ENCODE data around the gene ADAM15.

- no peak for TF ChIP-seq FOXA1 (IDR thresholded peaks at IDR 0.05)
- no peak for TF ChIP-seq BHLHE40 (IDR thresholded peaks at IDR 0.05; ENCODE audit: borderline replicate concordance)
- no peak for TF ChIP-seq SP1 (IDR thresholded peaks at IDR 0.05)
- no peak for TF ChIP-seq PKNOX1 (IDR thresholded peaks at IDR 0.05)
- TF ChIP-seq FOXK2 (IDR thresholded peaks at IDR 0.05), result no peak
- no peak for TF ChIP-seq ELF4 (IDR thresholded peaks at IDR 0.05)
- no peak for TF ChIP-seq NFRKB (IDR thresholded peaks at IDR 0.05)
- no peak for TF ChIP-seq SUZ12 (IDR thresholded peaks at IDR 0.05)
- TF ChIP-seq L3MBTL2 (conservative IDR thresholded peaks at IDR 0.05), result no peak
- no peak for TF ChIP-seq TARDBP (IDR thresholded peaks at IDR 0.05)
- TF ChIP-seq HDGF (IDR thresholded peaks at IDR 0.05; ENCODE audit: borderline replicate concordance), result no peak
- no peak for TF ChIP-seq FOXM1 (IDR thresholded peaks at IDR 0.05; ENCODE audit: borderline replicate concordance)
- no peak for TF ChIP-seq ZNF384 (IDR thresholded peaks at IDR 0.05)
- TF ChIP-seq LEF1 (IDR thresholded peaks at IDR 0.05; ENCODE audit: borderline replicate concordance), result no peak
These were observed 32.3 kb upstream of the ADAM15 start for GRCh38 chr1:155018617-155019348.

Measured in HEK293T (cell line).